HTERT RPE-1 (cell line): ENCODE measurements around the gene FKBP8.

Source experiments
- in situ Hi-C: fragments of 300-500 bp; cut with MboI; formaldehyde crosslinking; loops from 4 replicates; pipeline ENCODE4 v1.14.3; 2020; ENCODE audit warnings: low sequenced_read_pairs

FKBP8 gene

DNA sequence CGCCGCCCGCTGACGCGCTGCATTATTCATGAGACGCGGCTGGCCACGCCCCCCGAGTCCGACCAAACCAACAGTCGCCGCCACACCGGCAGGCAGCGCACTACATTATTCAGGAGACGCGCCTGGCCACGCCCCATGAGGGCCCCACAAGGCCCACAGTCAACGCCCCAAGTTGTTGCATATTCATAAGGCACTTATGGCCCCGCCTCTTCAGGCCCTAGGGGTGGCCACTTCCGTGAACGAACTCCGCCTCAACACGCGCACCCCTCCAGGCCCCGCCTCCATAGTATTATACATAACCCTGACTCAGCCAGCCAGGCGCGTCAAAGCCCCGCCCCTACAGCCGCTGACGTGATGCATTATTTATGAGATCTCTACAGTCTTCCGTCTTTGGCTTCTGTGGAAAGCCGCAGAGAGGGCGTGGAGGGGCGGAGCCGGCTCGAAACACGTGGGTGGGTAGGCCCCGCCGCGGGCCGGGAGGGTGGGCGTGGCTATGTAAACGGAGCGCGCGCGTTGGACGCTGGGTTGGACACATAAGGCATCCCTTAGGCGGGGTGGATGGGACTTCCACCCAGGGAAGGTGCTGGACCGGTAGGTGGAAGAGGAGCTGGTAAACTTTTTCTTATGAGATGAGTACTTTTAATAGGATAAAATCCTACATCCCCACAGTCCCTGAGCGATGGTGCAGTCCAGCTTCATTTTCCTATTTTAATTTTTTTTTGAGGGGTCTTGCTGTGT lies 21.1 kb downstream of the FKBP8 start:
- in situ Hi-C loops: no loop called here

DNA sequence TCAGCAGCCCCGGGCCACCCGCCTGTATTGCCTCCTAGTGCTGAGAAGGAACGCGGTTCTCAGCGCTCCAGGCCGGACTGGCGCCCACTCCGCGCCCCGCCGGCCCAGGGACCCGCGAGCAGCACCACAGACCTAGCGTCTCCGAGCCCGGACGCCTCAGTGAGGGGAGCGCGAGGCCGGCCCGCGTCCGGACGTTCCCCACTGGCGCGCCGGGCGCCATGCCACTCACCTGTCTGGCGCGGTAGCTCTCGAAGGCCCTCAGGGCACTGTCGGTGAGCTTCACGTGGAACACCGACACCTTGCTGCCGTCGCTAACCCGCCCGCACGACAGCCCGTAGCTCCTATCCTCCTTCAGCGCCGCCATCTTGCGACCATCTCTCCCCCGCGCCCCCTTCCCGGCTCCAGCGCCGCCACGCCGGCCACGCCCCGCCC lies 21.7 kb downstream of the FKBP8 start, which contains the start of gene ELL:
TSS of gene ELL (minus strand) at position 379 of the 432 bp plus-strand sequence. CDS start at position 364, 15 bp downstream.
- in situ Hi-C loops: no loop called here

DNA sequence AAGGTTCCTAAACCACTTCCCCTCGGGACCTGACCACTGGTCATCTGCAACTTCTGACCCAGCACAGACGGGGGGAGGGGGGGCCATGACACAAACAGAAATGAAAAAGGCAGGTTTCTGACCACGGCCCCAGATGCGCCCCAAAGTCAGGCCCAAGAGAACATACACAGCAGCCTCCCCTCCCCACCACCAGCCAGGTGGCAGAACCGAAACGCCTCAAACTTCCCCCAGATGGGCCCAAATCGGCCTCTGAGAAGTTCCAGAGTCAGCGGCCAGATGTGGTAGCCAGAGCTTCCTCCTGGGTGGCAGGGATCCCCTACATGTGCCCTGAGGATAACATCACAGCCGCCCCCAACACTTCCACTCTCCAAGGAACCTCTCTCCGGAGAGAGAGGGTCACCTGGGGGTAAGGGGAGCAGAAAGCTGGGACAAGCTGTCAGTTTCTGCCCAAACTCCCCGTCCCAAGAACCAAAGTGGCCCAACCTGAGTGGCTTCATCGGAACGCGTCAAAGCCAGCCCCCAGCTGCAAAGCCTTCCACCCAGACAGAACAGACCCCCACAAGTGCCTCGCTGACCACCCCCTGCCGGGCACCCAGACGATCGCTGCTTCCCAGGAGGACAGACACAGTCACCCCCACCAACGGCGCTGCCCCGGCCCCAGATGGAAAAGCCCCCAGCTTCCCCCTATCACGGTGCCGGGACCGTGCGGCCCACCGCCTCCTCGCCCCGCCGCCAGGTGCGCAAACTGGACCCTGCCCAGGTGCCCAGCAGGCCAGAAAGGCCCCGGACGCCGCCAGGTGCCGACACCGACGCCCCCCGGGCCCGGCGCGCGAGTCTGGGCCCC lies 22.3 kb downstream of the FKBP8 start:
- in situ Hi-C loops: no loop called here

DNA sequence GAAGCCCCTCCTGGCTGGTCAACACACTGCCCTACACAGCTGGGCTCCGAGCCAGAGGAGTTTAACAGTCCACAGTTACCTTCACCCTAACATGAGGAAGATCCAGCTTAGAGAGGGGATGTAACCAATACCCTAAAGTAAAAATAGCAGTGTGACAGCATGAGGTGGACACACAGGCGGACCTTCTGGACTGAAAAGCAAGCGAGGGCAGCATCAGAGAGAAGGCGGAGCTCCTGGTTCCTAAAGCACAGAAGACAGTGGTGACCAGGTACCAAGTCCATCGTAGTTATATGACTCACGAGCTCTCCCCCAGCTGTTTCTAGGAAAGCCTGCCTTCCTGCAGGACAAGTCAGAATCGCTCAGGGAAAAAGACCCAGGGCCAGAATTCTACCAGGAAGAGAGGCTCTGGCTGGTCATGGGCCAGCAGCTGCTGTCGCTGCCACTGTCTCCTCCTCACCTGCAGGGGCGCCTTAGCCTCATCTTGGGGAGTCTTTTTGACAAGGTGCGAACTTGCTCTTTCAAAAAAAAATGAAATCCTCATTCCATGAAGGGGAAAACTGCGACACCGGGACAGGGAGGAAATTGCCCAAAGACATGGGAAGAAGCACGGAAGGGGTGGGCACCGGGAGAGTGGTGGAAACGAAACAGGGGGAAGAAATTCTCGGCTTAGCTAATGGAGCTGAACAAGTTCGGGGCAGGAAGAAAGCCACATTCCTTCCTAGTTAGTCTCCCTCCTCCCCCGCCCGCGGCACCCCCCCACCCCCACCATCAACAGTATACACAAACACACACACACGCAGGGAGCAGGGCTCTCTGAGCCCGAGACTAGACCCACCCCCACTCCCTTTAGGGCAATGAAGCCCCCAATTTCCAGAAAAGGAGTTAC lies 23.2 kb downstream of the FKBP8 start:
- in situ Hi-C loops: no loop called here

DNA sequence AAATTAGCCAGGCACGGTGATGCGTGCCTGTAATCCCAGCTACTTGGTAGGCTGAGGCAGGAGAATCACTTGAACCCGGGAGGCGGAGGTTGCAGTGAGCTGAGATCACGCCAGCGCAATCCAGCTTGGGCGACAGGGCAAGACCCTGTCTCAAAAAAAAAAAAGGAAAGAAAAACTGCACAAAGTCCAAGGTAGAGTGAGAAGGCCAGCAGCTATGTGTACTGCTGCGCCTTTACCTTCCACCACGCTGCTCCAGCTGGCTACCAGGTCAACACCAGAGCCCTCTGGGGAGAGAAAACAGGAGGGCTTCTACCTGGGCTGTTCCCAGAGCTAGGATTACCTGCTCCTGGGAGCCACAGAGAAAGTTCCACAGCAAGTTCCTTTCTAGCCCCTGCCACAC lies 24.7 kb downstream of the FKBP8 start:
- in situ Hi-C loops: no loop called here

DNA sequence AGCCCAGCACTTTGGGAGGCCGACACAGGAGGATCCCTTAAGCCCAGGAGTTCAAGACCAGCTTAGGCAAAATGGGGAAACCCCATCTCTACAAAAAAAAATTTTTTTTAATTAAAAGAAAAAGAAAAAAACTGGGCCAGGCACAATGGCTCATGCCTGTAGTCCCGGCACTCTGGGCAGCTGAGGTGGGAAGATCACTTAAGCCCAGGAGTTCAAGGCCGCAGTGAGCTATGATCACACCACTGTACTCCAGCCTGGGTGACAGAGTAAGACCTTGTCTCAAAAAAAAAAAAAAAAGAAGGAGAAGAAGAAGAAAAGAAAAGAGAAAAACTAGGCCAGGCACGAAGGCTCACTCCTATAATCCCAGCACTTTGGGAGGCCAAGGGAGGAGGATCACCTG lies 25.8 kb downstream of the FKBP8 start:
- in situ Hi-C loops: no loop called here

DNA sequence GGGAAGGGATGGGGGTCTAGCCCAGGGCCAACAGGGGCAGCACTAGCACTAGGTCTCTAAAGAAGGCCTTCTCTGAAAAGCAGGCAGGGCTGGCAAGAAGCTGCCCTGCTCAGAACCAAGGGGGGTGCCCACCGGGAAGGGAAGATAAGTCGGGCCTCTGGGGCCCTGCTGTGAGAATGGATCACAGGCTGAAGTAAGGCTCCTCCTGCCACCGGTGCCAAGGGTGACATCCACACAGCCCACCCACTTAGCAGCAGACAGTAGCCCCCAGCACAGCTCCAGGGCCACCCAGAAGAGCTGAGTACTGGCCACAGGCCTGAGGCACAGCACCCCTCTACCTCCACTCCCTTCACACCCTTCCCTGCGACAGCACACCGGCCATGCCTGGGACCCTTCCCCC lies 27.4 kb downstream of the FKBP8 start:
- in situ Hi-C loops: no loop called here

DNA sequence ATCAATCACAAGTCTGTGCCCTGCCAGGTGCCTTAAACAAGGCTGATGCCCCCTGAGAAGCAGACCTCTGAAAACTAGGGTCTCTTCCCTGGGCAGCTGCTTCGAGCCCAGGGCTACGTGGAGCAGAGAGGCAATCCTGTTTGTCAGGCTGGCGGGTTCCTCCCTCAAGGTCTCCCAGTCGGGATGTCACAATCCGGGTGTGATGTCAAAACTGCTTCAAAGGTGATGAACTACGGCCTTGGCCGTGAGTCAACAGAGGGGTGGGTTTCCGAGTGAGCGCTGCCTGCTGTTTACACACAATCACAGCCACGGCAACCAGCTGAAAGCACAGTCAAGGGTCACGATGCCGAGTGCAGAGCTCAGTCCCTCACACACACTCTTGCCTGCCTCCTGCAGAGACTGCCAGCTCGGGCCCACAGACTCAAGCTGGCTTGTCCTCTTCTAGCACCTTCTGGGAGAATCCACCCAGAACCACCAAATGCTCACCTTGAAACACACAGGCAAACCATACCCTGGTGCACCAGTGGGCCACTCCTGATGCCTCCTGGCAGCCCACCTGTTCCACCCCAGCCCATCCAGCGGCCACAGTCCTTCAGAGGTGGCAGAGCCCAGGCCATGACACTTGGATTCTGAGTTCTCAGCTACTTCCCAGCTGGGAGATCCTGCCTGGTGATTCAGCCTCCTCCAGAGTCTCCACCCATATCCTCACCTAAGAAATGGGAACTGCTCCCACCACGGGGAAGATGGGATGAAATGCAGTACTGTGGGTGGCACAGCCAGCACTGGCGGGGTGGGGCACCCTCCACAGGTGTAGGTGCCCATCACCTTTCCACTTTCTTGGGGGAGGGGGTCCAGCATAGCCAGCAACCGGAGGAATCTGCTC lies 28.3 kb downstream of the FKBP8 start:
- in situ Hi-C loops: no loop called here

DNA sequence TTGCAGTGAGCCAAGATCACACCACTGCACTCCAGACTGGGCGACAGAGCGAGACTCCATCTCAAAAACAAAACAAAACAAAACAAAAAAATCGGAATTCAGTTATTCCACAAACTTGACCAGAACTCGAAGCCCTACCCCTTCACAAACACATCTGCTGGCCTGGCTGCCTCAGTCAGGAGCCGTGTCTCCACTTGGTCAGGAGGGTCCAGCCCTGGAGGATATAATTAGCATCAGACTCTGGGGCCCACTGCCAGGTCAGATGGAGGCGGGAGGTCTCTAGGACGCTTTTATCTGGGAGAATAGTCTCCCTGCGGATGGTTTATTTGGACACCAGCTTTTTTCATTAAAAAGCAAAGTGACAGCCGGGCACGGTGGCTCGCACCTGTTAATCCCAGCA lies 29.5 kb downstream of the FKBP8 start:
- in situ Hi-C loops: no loop called here

DNA sequence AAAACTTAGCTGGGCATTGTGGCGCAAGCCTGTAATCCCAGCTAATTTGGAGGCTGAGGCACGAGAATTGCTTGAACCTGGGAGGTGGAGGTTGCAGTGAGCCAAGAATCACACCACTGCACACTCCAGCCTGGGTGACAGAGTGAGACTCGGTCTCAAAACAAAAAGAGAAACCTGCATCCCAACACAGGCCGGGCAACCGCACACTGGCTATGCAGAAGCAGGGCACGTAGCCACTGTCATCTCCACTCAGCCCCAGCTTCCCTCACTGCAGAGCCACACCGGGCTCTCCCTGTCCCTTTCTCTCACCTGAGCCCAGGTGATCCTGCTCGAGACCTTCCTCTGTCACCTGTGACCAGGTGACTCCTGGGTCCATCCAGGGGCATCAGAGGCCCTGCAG lies 33.2 kb downstream of the FKBP8 start:
- in situ Hi-C loops: no loop called here

DNA sequence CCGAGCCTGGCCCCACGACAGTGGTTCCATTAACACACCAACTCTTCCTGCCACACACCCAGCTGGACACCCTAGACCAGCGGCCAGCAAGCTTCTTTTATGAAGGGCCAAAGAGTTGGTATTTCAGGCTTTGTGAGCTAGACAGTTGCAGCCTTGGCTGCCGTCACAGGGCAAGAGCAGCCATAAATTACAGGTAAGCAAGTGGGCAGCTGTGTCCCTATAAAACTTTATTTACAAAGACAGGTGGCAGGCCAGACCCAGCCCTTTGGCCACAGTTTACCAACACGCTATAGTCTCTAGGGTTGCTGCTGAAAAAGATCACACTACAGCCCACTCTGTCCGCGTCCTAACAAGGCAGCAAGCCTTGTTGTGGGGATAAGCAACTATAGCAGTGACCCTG lies 34.8 kb downstream of the FKBP8 start:
- in situ Hi-C loops: no loop called here

DNA sequence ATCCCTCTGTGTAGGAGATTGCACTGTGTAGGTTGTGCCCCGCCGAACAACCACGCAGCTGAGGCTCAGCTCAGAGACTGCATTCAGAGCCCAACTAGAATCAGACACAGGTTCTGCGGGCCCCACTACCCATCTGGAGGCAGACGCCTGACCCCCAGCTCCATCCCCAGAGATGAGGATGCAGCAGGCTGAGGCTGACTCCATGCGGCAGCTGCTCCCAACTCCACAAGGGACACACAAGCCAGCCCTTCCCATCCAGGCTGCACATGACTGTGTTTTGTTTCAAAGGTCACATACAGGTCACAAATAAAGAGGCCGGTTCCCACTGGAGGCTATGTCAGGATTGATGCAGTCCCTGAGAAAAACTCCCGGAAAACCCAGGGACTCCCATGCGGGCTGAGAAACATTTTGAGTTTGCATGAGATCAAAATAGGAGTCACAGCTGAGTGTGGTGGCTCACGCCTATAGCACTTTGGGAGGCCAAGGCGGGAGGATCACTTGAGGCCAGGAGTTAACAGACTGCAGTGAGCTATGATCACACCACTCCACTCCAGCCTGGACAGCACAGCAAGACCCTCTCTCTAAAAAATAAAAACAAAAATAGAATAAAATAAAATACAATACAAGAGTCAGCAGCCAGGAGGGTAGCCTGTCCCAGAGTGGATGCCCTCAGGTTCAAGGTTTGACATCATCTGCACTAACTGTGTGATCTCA lies 35.5 kb downstream of the FKBP8 start:
- in situ Hi-C loops: no loop called here

DNA sequence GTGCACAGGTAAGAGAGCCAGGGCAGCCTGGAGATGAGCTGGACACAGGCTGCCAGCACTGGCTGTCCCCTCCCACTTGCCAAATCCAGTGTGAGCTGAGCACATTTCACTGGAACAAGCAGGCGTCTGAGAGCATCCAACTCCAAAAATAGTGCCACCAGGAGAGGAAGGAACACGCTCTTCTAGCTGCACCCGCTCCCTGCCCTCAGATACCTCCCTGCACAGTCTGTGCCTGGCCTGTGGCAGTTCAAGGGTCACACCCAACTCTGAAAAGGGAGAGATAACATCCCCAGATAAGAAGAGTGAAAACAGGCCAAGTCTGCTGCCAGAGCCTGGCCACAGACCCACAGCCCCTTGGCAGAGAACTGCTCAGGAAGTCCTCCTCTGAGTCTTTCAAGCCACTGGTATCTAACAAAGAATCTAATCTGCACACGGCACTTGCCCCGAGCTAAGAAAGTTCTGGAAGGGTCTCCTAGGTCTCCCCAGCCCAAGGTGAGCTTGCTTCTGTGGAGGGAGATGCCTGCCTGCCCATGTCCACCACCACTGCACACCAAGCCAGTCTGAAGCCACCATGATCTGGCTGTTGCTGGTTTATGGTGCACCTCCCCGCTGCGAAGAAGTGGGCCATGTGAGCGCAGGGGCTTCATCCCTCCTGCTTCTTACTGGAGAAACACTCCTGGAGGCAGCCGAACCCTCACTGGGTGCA lies 36.2 kb downstream of the FKBP8 start:
- in situ Hi-C loops: no loop called here

DNA sequence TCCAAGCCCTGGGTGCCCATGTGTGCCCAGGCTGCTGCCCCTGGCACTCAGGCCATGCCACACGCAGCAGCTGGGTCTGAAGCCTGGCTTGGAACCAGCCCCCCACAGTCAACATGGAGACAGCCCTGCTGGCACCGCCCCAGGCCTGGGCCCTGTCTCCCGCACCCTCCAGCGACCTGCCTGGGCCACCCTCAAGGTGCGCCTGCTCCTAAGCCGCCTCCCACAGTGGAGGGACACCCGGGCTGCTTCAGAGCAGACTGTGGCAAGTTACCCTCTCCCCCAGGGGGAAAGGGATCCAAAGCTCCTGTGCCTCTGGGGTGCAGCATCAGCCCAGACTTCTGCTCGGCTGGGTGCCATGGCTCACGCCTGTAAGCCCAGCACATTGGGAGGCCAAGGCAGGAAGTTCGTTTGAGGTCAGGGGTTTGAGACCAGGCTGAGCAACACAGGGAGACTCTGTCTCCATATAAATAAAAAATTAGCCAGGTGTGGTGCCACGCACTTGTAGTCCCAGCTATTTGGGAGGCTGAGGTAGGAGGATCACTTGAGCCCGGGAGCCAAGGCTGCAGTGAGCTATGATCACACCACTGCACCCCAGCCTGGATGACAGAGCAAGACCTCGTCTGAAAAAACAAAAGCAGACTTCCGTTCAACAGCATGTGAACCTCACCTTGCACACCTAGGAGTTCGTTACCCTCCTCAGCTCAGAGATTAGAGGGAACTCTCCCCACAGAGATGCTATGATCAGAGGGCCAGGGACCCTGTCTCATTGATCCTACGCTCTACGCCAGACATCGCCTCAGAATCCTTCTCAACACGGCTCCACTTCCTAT lies 37.1 kb downstream of the FKBP8 start:
- in situ Hi-C loops: no loop called here

DNA sequence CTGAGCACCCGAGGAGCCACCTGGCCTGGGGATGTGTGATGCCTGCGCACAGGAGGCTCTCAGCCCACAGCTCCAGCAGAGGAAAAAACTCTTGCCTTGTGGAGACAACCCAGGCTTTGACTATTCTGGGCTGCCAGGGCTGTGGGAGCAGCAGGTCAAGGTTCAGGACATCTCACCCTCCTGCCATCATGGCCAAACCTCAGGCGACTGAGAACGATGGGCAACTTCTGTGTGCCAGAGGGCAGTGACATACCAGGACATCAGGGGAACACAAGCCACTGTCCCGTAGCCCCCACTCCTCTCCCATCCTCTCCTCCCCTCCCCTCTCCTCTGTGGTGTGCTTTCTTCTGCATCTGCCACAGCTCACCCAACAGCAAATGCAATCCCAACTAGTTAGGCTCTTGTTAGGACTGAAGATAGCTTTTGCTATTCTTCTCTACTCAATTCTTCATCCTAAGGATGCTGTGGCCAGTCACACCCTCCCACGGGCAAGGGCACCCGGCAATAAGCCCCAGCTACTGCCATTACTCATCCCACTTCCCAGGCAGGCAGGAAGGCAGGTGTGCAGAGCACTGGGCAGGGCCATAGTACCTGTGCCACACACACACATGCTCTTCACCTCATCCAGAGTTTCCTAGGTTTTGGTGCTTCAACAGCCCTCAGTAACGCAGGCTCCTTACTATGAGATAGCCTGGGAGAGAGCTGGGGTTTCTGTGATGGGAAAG lies 38.3 kb downstream of the FKBP8 start:
- in situ Hi-C loops: no loop called here

DNA sequence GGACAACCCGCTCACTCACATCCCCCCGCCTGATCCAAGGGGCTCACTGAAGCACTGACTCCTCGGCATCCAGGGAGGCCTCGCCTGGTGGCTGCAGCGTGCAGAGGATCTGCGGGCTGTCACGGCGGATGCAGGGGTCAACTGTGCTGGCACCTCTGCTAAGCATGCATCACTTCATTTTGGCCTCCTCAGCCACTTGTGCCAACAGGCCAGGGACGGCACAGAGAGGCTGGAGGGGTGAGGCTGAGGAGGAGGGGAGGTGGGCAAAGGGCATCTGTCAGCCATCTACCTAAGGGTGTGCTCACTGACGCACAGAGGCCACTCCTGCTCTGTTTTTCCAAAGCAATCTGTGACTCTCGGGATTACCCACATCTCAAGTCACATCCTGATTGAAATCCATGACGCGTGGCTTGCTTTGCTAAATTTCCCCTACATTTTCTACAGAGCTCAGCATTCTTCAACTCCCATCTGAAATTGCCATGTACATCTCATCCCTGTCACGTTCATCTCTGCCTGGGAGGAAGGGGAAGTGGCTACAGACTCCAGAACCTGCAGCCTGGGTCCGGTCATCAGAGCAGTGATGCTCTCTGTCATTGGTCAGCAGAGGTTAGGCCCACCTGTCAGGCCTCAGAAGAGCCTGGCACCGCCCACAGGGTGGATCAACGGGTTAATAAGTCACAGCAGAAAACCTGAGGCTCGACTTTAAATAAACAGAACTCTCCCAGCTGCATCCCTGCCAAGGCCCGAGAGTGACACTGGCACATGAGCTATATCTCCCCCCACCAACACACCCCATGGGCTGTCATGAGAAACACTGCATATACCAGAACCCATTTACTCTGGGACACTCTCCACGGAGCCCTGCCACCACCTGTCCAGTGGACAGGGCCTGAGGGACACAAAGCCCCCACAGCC lies 39.1 kb downstream of the FKBP8 start:
- in situ Hi-C loops: no loop called here
